Stimulated activated CD8-positive, alpha-beta memory T cell treated with anti-CD3 and anti-CD28 coated beads, Interleukin-4, amount 100 ng/mL, for 1 hour (primary cell): ENCODE measurements around the gene HRH2.

Experiments used
- DNase-seq, 2 donors: peaks; one replicate each; pipeline ENCODE4 v3.0.0-alpha.2; 2020; ENCODE audit warnings: low read depth in 2 of 2, low spot score in 1 of 2

Gene HRH2

DNA sequence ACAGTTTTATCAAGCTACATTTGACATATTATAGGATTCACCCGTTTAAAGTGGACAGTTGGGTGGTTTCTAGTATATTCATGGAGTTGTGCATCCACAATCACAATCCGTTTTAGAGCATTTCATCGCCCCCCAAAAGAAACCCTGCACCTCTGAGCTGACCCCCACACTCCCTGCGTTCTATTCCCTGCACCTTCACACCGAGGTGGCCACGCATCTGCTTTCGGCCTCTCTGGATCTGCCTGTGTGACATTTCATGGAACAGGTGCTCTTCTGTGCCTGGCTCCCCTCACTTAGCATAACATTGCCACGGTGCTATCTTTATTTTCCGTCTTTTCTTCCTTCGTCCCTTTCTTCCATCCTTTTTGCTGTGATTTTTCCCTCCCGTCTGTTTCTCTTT, 32.7 kb downstream of the HRH2 start:
- no peak for DNase-seq

GRCh38 chr5:175691761-175692160, 33.9 kb downstream of the HRH2 start:
- DNase-seq = no peak

DNA sequence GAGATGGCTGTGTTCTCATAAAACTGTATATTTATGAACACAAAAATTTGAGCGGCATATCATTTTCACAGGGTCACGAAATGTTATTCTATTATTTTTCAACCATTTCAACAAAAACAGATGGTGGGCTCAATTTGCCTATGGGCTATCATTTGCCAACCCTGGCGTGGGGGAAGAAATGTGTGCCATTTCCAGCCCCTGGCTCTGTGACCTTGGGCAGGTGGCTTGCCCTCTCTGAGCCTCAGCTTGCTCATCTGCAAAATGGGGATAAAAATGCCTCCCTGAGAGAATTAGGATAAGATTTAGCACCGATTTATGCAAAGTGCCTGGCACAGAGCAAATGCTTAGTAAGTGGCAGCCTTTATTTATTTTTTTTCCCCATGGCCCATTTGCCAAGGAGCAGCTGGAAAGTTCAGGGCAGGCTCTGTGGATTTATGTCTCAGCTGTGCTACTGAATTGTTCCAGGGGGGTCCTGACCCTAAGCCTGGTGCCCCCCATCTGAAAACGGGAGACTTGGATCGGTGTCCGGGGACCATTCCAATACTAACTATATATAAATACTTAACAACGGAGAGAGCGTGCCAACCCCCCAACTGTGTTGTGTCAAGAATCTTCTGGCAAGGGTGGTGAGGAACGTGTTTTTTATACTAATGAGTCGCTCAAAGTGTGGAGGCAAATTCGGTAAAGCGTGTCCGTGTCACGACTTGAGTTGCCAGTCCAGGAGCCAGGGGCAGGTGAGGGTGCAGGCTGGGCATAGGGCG, 34.5 kb downstream of the HRH2 start:
- no peak for DNase-seq

DNA sequence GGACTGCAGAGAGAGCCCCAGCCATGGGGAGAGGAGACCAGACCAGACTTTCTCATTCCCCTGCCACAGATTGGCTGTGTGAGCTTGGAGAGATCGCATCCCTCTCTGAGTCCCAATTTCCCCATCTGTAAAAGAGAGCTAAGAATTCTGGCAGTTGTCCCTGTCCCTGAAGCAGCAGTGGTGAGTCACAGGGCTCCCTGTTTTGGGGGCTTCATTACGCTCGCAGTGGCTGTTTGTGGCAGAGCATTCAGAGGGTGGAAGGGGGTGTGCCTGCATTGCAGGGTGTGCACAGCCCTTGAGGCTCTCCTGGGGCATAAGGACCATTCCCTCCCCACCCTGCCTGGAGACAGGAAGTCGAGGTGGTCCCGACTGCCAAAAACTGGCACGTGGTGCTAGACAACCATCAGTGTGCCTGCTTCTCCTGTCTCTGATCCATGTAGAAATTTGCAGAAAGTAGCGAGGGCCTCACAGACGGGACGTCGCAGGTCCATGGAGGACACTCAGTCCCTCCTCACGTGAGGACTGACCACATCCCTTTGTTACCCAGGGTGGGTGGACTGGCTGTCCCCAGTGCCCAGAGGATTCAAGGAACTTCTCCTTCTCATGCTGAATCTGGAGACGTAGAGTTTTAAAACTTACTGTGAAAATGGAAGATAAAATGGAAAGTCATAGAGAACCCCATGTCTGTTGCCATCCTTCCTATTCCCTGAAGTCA, 35.3 kb downstream of the HRH2 start:
- no peak for DNase-seq

- no peak for DNase-seq
Measured at GRCh38 chr5:175693741-175694140, 35.9 kb downstream of the HRH2 start.

GRCh38 chr5:175694371-175695160, 36.7 kb downstream of the HRH2 start:
- DNase-seq = no peak

GRCh38 chr5:175695161-175696126, 37.6 kb downstream of the HRH2 start:
- DNase-seq = no peak

DNA sequence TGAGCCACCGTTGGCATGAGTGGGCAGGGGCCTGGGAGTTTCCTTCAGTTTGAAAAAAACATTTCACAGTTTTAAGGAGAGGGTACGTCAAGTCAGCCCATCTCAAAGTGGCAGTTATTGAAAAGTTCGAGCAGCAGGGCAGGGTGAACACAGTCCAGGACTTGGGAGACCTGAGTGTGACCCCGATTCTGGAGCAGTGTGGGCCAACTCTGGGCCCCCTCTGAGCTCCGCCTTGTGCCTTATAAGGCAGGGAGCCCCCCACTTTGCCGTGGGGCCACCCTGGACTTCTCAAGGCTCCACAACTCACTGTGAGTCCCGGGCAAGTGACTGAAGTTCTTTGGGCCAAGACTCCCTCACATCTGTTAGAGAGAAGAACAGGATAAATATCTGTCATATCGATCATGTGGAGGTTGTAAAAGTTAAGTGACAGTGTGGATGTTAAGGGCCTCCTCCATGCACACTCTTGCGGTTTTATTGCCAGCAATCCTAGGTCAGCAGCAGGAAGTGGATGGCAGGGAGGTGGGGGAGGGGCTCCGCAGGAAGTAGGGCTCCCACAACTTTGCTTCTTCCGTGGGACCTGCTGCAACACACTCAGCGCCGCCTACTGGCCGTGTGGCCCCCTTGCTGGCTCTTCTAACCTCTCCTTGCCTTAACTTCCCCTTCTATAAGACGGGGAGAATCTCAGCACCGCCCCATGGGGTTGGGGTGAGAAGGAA, 38.4 kb downstream of the HRH2 start:
- DNase-seq = peak; percentile 34 to 36

GRCh38 chr5:175696855-175697198, 39.0 kb downstream of the HRH2 start:
- no peak for DNase-seq

DNA sequence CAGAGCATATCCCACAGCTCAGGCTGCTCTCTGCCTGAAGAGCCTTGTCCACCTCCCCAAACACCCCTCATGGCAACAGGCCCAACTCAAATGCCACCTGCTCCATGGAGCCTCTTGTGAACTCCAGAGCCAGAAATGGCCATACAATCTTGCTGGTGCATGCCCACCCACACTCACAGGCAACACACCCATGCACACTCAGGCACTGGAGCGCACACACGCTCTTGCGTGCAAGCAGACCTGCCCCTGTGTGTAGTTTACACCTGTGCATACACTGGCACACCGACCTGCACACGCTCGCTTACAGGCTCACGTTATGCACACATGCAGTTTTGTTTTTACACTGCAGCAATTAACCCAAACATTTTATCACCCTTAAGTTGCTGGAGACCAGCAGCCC, 40.0 kb downstream of the HRH2 start:
- DNase-seq = no peak

GRCh38 chr5:175698401-175699115, 40.7 kb downstream of the HRH2 start:
- DNase-seq = no peak

DNA sequence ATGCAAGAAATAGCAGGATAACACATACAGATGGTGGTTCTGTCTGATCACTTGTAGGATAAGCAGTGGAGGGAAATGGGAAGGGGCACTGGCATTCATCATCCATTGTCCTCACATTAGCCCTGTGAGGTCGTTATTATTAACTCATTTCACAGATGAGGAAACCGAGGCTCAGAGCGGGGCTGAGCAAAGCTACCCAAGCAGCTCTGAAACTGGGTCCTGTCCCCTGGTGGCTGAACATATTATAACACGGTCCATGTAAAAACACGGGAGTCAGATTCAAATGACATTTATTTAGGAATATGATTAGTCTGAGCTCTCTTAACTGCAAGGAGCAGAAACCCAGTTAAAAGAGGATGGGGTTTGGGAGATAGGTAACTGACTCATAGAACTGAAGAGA, 43.1 kb downstream of the HRH2 start:
- no peak for DNase-seq

- no peak for DNase-seq
Measured at GRCh38 chr5:175701797-175702196, 43.9 kb downstream of the HRH2 start.

DNA sequence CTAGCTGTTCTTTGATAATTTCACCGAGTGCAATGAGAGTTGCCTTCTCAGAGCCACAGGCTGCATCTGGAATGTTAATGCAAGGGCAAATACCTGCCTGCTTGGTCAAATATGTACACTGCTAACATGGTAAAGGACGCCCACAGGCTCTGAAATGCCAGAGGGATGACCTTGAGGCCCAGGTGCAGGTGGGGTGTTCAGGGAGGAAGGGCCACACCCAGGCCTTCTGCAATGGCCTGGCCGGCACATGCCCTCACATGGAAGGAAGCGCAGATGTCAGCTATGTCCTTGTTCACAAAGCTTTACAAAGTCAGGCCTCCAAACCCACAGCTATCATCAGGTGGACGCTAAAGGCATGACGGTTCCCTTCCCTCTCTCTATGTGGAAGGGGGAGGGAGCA, 48.6 kb downstream of the HRH2 start:
- DNase-seq = no peak

DNA sequence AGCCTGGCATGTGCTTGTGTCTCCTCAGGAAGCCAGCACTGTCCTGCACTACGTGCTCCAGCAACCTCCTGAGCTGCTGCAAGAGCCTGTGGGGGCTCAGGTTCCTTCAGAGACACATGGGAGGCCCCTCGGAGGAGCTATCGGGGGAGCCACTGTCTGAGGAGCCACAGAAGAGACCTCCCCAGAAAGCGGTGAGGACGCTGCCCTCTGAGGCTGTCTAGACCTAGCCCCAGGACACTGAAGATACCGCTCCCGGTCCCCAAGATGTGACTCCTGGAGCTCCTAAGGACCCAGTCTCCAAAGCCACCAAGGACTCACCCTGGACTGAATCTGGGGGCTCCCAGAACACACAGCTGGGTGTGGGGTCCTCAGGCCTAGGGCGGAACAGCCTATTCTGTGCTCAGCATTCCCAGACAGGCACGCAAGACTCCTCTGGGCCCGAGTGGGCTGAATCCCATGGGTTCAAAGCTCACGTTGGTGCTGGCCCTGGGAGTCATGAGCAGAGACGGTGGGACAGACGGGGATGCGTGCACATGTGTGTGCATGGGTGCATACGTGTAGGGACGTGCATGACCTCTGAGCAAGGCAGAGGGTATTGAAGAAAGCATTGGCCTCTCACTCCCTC, 50.0 kb downstream of the HRH2 start:
- DNase-seq = no peak

DNA sequence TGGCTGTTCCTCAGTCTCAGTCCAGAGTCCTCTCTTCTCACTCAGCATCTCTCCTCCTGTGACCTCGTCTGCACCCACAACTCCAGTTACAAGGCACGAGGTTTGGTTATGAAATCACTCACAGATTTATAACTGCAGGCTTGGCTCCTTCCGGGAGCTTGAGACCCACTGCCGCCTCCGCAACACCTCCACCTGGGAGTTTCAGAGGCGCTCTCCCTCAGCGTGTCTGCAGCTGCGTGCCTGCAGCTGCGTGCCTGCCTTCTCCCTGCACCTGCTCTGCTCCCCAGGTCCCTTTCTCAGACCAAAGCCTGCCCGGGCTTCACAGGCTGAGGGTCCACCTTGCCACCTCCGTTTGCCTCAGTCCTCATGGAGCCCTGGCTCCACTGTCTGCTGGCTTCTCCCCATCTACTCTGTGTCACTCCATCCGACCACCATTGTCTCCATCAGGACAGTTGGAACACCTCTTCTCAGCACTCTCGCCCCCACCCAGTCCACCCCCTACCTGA, 51.5 kb downstream of the HRH2 start:
- DNase-seq = no peak

DNA sequence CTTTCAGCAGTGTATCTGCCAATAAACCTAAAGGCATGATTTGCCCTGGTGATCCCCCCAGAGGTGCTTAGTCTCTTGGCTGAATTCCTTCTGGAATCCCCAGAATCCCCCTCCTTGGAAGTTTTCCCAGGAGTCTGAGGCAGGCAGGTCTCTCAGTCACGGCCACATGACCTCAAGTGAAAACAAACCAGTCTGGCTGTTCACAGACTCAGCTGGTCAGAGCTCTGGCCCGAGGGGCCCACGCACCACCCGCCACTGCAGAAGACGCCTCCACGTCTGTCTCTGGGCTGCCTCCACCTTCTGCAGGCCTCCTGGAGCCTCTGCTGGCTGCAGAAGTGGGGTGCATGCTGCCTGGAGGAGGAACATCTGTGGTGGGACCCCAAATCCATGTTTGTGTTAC, 52.5 kb downstream of the HRH2 start:
- no peak for DNase-seq

- no peak for DNase-seq
Measured at GRCh38 chr5:175711031-175711430, 53.2 kb downstream of the HRH2 start.
